ENCODE data around the gene ATL1.

ATL1 gene

GRCh38 chr14:50559990-50560930 is at the start of gene ATL1:
ATL1 (plus strand) TSS chr14:50560145; CDS start chr14:50560266, 121 bp downstream.
- DNase-seq (ENCODE audit: low spot score): peak; percentile 21

GRCh38 chr14:50510157-50510556 is 49.8 kb upstream of the ATL1 start:
- no peak for DNase-seq (ENCODE audit: low spot score)

- no peak for DNase-seq (ENCODE audit: low spot score)
Measured at GRCh38 chr14:50512463-50512862, 47.5 kb upstream of the ATL1 start.

DNA sequence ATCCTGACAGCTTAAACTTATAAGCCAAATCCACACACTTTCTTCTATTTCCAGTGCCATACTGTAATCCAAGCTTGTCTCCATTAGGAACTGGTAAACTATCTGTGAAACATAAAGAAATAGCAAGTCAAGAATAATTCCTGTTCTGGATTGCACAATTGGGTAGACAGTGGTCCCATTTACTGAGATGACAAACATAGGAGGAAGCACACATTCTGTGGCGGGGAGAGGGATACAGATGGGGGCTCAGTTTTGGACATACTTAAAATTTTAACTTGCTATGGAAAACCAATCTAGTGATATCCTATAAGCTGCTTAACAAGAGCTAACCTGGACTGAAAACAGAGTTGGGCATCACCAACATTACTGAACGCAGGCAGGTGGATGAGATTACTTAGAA is 43.9 kb upstream of the ATL1 start:
- no peak for DNase-seq (ENCODE audit: low spot score)

DNA sequence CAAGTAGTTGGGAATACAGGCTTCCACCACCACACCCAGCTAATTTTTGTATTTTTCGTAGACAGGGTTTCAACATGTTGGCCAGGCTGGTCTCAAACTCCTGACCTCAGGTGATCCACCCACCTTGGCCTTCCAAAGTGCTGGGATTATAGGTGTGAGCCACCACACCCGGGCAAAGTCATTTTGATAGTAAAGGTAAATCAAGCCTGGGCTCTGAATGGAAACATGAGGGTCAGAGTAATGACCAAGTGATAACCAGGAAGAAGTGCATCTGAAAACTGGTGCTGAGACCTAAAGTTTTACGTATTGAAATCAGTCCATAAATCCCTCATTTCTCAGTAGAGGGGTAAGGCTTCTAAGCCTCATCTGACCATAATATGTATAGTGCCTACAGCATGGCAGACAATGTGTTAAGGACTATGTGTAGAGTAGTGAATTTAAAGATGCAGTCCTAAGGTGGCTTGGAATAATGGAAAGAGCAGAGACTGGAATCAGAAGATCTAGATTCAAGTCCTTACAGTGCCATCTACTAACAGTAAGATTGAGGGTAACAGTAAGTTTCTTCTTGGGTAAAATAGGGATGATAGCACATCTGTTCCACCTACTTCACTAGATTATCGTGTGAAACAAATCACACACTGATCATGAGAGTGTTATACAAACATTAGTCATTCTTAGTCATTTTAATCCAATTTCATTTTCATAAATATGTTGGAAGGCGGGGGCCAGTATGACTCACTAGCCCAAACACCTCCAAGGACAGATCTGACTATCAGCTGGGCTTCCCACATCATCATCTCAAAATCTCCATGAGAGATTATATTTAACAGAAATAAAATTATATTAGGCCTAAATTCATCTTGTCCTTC is 38.8 kb upstream of the ATL1 start:
- DNase-seq (ENCODE audit: low spot score): peak; percentile 27

DNA sequence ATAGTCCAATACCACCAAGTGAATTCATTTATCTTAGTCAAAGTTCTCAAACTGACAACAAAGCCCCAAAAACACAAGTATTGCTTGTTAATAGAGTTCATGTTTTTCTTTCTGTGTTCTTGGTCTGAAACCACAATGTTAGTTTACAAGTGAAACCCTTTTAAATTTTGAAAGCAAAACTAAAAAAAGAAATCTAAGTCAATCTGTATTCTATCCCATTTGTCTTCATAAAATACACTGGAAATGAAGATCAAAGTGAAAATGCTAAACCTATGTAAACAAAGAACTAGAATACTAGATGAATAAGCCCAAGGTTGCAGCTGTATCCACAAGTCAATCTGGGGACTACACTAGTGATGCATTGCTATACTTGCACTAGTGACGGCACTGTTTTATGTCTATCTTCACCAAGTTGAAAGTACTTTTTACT is 38.0 kb upstream of the ATL1 start:
- DNase-seq (ENCODE audit: low spot score): no peak

GRCh38 chr14:50523271-50524041 is 36.5 kb upstream of the ATL1 start:
- no peak for DNase-seq (ENCODE audit: low spot score)

DNA sequence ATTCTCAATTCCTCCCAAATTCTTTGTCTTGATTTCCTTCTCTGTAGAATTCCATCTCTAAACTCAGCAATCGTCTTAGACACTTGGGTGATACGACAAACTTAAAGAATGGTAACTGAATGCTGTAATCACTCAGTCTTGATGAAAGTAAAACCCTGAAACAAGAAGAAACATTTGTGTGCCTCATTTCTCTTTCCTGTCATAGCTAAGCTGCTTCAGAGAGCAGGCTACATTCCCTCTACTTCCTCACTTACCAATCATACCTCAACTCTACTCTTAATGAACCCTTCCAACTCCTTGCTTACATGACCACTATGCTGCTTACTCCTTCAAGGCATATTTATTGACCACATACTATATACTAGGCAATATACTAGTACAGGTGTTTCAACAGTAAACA is 35.9 kb upstream of the ATL1 start:
- DNase-seq (ENCODE audit: low spot score): no peak

GRCh38 chr14:50524731-50525515 is 35.0 kb upstream of the ATL1 start:
- DNase-seq (ENCODE audit: low spot score): no peak

GRCh38 chr14:50528000-50528399 is 31.9 kb upstream of the ATL1 start:
- DNase-seq (ENCODE audit: low spot score): no peak

DNA sequence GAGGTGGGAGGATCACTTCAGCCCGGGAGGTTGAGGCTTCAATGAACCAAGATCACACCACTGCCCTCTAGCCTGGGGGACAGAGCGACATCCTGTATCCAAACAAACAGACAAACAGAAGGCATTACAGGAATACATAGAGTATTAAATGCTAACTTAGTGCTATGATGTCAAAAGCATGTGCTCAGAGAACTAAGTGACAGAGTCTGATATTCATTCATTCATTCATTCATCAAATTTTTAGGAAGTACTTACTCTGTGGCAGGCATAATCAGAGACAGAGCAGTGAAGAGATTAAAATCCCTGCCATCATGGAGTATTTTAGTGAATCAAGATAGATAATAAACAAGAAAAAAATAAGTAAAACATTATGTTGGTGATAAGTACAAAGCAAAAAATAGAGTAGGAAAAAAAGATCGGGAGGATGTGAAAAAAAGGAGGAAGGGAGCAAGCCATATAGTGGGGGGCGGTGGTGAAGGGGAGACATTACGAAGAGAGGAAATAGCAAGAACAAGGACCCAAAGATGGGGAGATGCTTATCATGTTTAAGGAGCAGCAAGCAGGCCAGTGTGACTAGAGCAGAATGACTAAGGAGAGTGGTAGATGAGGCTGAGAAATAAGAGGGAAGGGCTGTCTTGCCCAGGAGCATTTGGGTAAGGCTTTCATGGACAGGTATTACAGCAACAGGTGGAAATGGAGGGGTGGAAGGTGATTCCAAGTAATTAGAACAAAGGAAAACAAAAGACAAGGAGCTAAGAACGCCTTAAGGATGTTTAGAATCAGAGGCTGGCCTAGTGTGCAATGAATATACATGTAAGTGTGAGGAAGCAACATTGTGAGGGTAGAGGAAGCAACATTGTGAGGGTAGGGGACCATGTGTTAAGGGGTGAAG is 30.4 kb upstream of the ATL1 start:
- DNase-seq (ENCODE audit: low spot score): no peak

DNA sequence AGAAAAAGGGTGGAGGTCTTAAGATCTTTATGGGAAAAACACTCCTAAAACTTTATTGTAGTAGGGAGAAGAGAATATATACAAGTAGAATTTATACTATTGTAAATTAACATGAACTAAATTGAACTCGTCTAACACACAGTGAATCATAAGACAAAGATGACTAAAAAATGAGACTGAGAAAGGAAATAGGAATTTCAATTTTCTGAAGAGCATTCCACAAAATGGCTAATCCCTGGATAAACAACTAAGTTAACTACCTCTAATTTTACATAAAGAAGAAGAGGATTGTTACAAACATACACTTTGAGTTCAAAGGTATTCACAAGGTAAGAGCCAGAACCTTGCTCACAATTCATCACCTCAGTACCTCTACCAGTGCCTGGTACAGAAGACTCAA is 29.6 kb upstream of the ATL1 start:
- DNase-seq (ENCODE audit: low spot score): no peak

DNA sequence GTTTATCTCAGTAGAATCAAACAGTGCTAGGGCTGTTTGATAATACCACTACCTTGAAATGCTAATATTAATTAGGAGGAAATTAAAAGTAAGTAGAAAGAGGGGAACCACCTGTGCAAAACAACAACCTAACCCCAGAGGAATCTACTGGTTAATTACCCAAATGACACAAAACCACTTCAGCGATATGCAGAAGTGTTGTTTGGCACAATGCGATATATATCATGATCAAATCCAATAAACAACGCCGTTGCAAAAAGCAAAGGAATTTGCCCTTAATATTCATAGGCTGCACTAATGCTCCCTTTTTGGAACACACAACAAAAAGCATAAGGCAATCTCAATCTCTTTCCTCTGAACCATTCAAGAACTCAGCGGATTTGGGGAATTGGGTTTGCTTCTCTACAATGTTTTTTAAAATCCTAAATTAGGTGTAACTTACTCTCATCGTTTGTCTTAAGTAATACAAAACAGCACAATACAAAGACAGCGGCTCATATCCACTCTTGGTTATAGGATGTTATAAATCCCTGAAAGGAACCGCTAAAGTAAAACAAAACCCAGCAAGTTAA is 29.1 kb upstream of the ATL1 start:
- no peak for DNase-seq (ENCODE audit: low spot score)

DNA sequence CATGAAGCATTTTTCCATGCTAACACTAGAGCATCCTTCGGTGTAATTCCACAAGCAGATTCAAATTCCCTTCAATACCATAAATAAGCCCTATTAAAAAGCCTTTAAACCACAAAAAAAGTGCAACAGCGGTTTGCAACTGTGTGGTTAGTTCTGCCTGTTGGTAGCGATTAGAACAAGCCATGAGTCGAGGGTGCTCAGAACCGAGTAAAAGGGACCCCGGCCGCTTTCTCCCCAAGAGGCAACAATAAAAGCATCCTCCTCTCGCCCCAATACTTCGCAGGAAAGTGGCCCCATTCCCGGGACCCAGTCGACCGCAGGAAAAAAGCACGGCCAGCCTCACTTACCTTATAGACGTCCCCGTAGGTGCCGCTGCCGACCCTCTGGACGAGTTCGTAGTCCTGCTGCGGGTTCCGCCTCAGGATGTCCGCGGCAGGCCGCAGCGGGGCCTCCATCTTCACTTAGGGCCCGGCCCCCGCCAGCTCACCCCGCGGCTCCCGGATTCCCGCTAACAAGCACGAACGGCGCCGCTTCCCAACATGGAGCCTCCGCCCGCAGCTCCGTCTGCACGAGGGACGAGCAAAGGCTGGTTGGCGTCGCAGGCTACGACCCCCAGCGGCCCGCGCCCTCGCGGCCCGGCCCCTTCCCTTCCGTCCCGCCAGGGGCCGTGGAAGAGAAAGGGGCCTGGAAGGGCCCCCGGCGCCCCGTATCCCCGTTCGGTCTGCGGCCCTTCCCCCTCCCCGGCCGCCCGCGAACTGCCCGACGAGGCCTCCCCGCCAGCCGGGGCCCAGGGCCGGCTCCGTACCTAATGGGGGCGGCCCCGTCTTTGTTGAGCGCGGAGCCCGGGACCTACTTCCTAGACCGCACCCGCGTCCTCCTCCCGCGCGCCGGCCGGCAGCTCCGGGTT is 28.1 kb upstream of the ATL1 start:
- DNase-seq (ENCODE audit: low spot score): peak; percentile 4

DNA sequence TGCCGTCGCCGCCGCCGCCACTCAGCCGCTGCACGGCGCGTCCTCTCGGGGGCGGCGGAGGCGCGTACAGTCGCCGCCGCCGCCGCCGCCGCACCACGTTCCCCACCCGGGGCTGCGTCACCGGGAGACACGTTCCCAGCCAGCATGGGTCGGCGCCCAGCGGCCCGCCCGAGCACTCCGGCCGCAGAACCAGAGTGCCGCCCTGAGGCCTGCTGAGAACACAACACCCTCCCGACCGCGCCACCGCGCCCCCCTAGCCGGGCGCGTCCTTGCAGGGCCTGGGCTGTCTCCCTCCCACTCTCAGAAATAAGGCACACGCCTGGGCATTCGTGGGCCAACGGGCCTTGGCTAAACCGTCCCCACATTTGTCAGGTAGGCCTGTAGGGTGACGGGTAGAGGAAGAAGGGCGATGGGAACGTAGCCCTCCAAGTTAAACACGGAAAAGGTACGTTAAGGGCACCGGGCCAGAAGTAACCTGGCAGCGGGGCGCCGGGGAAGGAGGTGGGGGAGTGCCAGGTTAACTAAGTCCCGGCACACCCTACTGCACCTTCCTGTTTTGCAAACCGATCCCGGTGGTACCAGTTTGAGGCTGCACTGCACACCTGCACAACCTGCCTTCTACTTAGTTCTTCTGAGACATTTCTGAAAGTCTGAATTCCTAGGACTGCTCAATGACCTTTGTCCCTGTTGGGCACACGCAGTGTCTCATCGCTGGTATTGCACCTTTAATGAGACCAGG is 27.3 kb upstream of the ATL1 start, which contains the start of gene MAP4K5:
MAP4K5 (minus strand) TSS at position 68 of the 739 bp plus-strand sequence. CDS start 520 bp downstream, outside the sequence.
- DNase-seq (ENCODE audit: low spot score): peak; percentile 88

- no peak for DNase-seq (ENCODE audit: low spot score)
Measured at GRCh38 chr14:50533241-50533705, 26.7 kb upstream of the ATL1 start.

- no peak for DNase-seq (ENCODE audit: low spot score)
Measured at GRCh38 chr14:50533806-50534205, 26.1 kb upstream of the ATL1 start.

DNA sequence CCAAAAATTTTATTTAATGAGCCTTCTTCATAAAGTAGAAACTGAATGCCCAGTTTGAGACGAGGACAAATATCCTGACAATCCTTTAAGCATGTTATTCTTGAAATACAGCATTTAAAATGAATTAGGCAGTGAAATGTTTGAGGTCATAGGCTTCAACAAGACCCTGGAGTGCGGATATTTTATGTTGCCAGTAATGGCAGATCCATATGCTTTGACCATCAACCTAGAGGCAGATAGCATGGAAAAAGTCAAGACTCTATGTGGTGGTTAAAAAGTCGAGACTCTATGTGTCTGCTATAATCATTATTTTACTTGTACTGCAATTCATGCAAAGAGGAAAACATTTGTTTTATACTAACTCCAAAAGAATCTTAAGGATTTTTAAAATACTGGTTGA is 25.5 kb upstream of the ATL1 start:
- DNase-seq (ENCODE audit: low spot score): no peak
